ENCODE results near the gene UBA3.

The UBA3 gene

GRCh38 chr3:69099576-69099975 is 19.4 kb upstream of the UBA3 start:
- Histone ChIP-seq H3K36me3 (ENCODE audit: control insufficient read depth, insufficient read depth, low read length) (peaks cover 11% of the 10 kb centered on the region), H3K4me3 (replicated peaks; ENCODE audit: low read depth, low read length) (no peak overlapping the region), H3K27me3 (replicated peaks; ENCODE audit: control insufficient read depth, insufficient read depth, low read length) (no peaks in the 10 kb centered on the region)
- no peak for TF ChIP-seq CTCF (IDR thresholded peaks at IDR 0.05; ENCODE audit: insufficient read depth, low read length, poor library complexity, severe bottlenecking)
- no peak for DNase-seq (ENCODE audit: extremely low read depth, insufficient read length)

GRCh38 chr3:69097407-69098086 is 17.4 kb upstream of the UBA3 start:
- TF ChIP-seq CTCF (IDR thresholded peaks at IDR 0.05; ENCODE audit: insufficient read depth, low read length, poor library complexity, severe bottlenecking), result no peak
- Histone ChIP-seq H3K27me3 (replicated peaks; ENCODE audit: control insufficient read depth, insufficient read depth, low read length) (no peaks in the 10 kb centered on the region), H3K4me3 (replicated peaks; ENCODE audit: low read depth, low read length) (no peak overlapping the region), H3K36me3 (ENCODE audit: control insufficient read depth, insufficient read depth, low read length) (peaks cover 6% of the 10 kb centered on the region)
- DNase-seq (ENCODE audit: extremely low read depth, insufficient read length), result no peak

GRCh38 chr3:69096299-69096698 is 16.1 kb upstream of the UBA3 start:
- Histone ChIP-seq H3K36me3 (ENCODE audit: control insufficient read depth, insufficient read depth, low read length) (no peaks in the 10 kb centered on the region; the same call in 1 of the 2 replicates), H3K27me3 (replicated peaks; ENCODE audit: control insufficient read depth, insufficient read depth, low read length) (no peaks in the 10 kb centered on the region), H3K4me3 (replicated peaks; ENCODE audit: low read depth, low read length) (no peak overlapping the region)
- no peak for TF ChIP-seq CTCF (IDR thresholded peaks at IDR 0.05; ENCODE audit: insufficient read depth, low read length, poor library complexity, severe bottlenecking)
- DNase-seq (ENCODE audit: extremely low read depth, insufficient read length), result no peak

GRCh38 chr3:69095636-69096035 is 15.5 kb upstream of the UBA3 start:
- no peaks in the 10 kb centered on the region; the same call in 1 of the 2 replicates for H3K36me3 ChIP-seq (ENCODE audit: control insufficient read depth, insufficient read depth, low read length)
- no peak for DNase-seq (ENCODE audit: extremely low read depth, insufficient read length)
- no peak overlapping the region for H3K4me3 ChIP-seq (replicated peaks; ENCODE audit: low read depth, low read length)
- no peaks in the 10 kb centered on the region for H3K27me3 ChIP-seq (replicated peaks; ENCODE audit: control insufficient read depth, insufficient read depth, low read length)
- TF ChIP-seq CTCF (IDR thresholded peaks at IDR 0.05; ENCODE audit: insufficient read depth, low read length, poor library complexity, severe bottlenecking), result no peak

GRCh38 chr3:69094467-69095205 is 14.5 kb upstream of the UBA3 start:
- Histone ChIP-seq H3K36me3 (ENCODE audit: control insufficient read depth, insufficient read depth, low read length) (no peaks in the 10 kb centered on the region; the same call in 1 of the 2 replicates), H3K27me3 (replicated peaks; ENCODE audit: control insufficient read depth, insufficient read depth, low read length) (no peaks in the 10 kb centered on the region), H3K4me3 (replicated peaks; ENCODE audit: low read depth, low read length) (no peak overlapping the region)
- no peak for DNase-seq (ENCODE audit: extremely low read depth, insufficient read length)
- TF ChIP-seq CTCF (IDR thresholded peaks at IDR 0.05; ENCODE audit: insufficient read depth, low read length, poor library complexity, severe bottlenecking), result no peak
